GM21526 (cell line): ENCODE measurements around the gene GRM7.

Experiments
- ATAC-seq: cut with Tn5 transposase; IDR thresholded peaks from one replicate; pipeline ENCODE4 v1.9.1; 2021; ENCODE audit warnings: moderate library complexity; ENCODE audit not compliant: unreplicated experiment, low FRiP score

GRM7 gene

DNA sequence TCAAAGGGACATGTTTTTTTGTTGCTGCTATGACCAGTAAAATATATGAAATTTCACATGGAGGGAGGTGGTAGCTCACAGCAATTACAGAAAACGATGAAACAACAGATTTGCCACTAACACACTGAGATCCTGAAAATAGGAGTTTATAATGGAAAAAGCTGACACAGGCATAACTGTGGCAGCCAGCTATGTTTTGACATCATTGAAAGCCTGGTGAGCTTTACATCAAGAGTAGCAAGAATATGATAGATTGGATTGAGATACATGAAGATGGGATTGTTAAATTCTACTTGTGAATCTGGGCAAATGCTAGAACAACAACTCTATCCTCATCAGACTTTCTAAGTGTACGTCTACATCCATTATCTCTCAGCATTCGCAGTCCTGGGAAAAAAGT lies 760.7 kb downstream of the GRM7 start:
- no peak for ATAC-seq

DNA sequence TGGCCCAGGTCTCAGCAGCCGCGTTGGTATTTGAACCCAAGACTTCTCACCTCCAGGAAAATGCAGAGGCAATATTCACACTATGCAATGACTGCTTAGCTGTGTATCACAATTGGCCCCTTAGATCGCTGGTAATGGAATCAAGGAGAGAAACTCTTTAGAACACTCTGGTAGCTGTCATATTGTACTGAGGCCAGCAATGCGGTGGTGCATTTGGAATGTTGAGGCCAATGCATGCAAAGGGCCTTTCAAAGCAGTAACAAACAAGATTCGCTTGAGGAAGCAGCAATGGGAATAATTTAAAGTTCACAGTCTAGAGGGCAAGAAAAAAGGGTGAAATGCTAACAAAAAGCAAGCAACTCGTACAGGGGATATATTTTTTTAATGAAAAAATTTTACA lies 764.1 kb downstream of the GRM7 start:
- ATAC-seq, result no peak

DNA sequence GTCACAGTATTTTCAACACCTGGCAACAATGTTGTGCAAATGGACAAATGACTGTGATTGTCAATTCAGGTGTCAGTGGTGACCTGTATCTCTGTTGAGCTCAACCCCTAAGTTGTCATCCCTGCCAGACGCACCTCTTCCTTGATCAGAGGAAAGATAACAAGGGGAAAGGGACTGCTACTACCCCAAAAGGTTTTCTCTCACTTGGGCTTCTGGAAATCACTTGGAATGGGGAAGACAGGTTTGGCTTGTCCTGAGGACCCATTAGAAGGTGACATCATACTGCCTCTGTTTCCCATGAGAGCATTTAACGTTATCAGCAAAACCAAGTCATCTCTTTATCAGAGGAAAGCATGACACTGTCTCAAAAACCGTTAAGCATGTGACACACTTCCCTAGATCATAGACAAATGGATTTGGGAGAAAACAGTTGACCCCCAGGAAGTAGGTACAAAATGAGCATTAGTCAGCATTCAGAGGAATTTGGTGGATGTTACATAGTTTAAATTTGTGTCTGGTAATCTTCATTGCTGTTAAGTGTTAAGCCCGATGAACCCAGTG lies 769.5 kb downstream of the GRM7 start:
- ATAC-seq, result no peak

DNA sequence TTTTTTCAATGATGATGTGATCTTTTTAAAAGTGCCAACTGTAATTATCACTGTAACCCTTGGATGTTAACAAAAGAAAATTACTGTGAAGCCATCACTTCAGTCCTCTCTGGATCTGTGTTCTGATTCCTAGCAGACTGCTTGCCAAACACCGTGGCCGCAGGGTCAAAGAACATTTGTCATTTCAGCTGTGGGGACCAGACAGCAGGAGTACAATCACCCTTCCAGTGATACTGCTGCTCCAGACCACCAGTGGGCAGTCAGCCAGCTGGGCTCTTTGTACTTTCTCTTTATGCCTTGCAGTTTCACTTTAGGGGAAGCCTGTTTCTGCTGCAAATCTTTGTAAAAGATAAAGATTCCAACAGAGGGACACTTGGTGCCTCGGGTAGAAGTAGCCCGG lies 770.0 kb downstream of the GRM7 start:
- no peak for ATAC-seq

DNA sequence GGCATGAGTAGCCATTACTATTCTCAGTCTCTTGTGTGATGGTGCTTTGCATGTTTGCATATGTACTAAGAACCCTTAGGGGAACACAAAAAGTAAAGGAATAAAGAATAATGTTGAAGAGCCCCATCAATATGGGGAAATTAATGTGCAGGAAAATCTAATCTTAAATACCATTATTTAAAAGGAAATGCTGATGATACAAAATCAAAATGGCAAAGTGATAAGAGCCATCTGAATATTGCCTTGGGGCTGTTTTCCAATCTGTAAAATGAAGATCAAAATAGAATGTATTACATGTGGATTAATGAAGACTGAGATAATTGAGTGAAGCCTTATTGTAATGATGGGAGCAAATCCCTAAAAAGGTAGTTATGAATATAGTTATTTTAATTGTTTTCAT lies 771.4 kb downstream of the GRM7 start:
- ATAC-seq, result no peak

DNA sequence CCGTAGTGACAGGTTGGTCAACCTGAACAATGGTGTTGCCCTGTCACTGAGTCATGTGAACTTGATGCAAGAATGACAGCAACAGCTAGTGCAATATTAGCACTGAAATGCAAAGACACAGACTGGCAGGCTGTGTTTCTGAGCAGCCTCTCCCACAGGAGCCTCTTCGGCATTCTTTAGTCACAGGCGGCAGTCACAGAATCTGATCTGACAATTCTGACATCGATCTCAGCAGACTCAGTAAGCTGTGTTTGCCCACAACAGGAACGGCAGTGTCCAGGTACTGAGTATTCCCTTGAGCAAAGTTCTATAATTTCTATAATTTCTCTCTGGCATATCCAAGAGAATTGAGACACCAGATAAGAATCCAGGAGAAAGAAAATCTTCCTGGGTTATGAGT lies 776.8 kb downstream of the GRM7 start:
- ATAC-seq, result no peak

DNA sequence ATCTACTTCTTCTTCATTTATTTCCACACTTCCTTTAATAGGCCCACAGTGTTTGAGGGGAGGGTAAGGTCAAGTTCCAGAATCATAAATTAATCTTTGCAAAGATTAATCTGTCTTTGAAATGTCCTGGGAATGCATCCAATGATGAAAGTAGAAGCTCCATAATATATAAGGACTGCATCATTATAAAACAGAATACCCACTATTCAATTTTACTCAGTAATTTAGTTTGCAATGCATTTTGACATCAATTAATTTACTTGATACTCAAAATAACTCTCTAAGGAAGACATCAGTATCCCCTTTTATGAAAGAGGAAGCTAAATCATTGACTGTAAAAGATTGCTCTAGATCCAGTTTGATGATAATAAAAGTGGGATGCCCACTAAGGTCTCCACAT lies 777.2 kb downstream of the GRM7 start:
- no peak for ATAC-seq

DNA sequence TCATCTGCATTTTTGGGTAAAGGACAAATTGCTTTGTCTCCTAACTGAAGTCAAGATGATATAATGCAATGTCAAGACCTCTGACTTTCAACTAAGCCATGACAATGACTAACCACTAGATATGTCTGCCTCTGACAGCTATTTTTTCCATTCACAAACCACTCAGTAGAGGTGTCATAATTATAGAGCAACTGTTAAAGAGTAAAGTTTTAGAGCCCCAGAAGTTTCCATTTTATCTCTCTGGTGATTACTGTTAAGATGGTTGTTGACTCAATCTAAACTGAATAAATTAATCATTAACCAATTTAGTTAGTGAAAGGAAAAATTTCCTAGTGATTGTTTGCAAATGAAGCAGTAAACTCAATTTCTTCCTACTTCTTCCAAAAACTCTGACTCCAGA lies 779.9 kb downstream of the GRM7 start:
- ATAC-seq, result no peak

DNA sequence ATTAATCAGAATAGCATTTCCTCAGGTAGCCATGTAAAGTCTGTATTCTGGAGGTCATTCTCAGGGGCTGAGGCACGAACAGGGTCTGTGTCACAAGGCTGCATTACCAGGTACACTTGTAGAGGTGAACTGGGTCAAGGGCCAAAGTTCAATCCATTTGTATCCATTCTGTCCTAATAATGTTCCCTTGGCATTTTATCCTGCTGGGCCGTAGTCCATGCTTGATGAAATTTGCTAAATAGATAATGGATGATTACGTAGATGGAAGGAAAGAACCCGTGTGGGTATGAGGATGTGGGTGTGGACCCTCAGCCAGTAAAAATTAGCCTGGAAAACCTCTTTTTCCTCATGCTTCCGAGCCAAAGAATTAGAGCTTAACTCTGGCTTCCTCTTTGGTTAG lies 785.9 kb downstream of the GRM7 start:
- no peak for ATAC-seq

DNA sequence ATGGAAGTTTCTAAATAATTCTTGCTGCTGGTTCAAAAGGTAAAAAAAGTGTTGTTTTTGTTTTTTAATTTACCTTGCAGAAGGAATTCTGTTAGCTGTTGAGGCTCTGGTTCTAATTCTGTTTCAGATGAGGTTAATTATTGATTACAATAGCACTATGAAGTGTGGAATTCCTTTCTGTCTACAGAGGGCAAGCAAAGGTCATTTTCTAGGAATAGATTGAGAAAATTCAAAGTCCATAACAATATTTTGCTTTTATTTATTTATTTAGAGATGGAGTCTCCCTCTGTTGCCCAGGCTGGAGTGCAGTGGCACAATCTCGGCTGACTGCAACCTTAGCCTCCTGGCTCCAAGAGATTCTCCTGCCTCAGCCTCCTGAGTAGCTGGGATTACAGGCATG lies 789.6 kb downstream of the GRM7 start:
- ATAC-seq, result no peak

DNA sequence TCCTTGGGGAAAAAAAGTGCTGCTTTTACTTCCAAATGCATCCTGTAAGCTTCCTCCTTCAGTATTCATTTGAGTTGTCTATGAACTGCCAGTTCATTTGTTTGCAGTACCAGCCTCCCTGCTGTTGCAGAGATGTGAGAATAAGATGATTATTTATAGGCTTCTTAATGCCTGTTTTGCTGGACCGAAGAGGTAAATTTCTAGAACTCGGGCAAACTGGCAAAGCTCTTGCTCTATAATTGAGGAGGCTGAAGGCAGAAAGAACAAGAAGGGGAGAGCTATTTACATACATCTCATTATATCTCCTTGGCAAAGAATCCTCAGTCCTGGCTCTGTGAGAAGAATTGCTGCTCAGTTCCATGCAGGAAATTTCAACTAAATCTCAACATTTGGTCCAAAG lies 790.4 kb downstream of the GRM7 start:
- ATAC-seq, result no peak

DNA sequence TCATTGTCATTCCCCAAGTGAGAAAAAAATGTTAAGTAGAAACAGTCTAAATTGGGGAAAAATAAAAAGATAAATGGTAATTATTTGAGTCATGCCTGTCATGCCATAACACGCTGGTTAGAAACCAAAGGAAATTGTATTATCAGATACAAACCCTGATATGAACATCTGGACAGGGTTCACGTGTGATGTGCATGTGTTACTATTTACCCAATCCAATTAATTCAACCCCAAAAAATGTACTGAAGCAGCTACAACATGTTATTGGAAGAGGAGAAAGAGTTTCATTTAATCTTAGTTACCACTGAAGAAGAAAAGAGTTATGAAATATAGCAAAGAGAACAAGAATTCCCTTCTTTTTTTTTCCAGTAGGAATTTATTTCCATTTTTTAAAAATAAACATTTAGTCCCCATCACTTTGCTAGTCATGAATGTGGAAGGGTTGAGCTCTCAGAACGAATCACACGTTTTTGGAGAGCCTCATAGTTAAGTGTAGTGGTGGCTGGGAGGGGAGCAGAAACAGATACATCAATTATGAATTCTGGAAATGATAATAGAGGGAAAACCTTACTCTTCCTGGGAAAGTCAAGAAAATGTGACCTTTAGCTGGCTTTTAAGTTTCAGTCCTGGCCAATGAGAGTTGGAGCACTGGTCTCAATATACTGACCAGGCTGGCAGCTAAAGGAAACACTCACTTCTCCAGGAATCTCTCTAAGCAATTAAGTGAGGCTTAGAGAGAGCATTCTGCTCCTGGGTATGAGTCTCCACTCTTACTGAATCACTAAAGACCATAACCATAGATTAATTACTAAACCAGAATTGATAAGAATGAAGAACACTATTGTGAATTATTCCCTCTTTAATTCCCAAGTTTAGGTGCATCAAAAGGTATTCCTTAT lies 796.5 kb downstream of the GRM7 start:
- no peak for ATAC-seq

DNA sequence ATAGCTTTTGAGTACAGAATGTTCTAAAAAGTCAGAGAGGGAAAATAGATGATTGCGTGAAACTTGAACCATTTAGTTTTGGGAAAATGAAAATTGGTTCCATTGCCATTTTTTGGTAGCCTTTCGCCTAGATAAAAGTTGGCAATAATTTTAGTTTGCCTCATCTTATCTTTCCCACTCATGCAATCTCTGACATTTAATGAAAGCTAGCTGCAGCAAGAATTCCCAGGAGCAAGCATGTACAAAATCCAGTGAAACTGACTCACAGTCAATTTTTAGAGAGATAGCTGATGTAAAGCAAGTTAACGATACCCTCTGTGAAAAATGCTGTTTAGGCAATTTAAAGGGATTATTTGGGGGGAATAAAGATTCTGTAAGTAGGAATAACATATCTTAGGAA lies 797.4 kb downstream of the GRM7 start:
- ATAC-seq, result no peak

DNA sequence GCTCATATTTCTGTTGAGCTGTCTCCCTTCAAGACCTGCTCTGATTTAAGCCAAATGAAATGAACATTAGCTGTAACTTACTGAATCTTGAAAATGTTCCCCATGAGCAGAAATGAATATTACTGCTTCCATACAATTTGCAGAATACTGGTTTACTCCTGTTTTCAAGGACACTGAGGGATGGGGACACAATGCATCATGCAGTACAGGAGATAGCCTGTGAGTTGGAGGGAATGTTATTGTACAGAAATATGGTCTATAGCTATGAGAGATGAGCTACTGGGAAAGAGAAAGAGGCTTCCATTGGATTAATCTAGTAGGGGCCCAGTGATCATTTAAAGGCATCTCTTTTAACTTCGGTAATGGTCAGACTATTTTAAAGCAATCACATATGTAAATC lies 798.2 kb downstream of the GRM7 start:
- ATAC-seq, result no peak

DNA sequence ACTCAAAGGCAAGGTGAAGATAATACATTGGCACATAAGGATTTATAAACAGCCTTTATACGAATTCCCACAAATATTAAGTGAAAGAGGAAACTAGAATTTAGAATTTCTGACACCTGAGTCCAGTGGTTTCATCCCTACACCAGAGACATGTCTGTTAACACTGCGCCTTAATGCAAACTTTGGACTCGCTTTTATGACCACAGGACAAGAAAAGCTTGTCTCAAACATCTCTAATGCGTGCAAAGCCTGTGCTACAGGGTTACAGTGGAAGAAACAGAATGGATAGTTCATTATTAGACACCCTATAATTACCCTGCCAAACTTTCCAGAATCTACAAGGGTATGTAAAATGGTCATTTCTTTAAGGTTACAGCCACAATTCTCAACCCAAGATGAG lies 802.9 kb downstream of the GRM7 start:
- no peak for ATAC-seq

DNA sequence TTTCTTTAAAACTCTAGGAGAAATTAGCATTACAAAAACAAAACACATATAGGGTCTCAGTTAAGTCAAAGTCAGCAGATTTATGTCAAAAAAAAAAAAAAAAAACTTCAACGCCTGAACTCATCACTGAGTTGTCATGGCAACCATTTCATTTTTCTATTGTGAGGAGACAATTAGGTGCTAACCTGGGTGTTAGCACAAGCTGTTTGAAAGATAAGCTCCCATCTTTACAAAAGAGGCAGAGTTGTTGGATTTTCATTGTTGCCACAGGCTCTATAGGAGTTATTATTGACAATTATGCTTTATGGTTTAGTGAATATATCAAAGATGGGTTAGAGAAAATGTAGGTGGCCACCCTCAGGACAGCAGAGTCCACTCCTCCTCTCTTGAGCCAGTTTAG lies 806.9 kb downstream of the GRM7 start:
- no peak for ATAC-seq

DNA sequence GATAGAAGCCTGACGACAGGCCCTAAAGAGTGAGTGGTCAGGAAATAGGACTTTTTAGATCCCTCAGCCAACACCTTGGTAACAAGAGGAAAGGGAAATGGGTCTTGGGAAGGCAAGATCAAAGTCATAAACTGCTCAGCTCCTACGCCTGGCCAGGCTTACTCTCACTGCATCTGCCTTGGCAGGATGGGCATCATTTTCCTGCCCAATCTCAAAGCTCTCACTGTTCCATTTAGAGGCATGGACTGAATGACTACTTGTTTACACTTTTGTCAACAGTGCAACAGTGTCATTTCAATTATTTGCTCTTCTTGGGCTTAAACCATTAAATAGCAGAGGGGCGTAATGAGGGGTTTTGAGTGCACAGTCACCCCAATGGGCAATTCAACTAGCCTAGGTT lies 808.7 kb downstream of the GRM7 start:
- ATAC-seq, result no peak

DNA sequence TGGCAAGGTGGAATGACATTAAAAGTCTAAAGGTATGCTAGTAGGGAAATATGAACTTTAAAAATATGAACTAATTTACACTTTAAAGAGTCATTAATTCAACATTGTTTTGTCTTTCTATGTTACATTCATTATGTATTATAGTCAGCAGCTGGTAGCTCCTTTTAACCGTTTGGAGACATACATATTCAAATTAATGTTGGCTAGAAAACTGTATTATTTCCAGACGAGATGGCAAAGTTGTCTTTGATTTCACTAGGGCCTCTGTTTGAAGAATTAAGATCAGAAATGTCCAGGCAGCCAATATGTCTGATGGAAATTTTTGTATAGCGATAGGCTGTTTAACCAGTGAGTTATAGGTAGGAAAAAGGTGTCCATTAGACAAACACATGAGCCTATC lies 817.6 kb downstream of the GRM7 start:
- no peak for ATAC-seq

DNA sequence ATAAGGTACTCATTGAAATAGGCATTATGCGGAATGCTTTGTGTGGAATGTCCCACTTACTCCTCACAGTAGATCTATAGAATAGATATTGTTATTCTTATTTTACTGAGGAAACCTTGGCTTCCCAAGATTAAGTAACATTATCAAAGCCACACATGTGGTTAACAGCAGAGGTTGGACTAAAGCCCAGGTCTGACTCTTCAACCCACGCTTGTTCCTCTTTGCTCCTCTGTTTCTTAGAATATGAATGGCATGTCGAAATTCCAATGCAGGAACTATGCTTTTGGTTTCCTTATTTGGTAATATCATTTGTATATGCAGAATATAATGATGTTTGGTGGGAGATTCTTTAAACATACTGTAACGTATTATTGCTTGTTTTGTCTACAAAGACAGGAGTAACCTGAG lies 821.9 kb downstream of the GRM7 start:
- ATAC-seq, result no peak

DNA sequence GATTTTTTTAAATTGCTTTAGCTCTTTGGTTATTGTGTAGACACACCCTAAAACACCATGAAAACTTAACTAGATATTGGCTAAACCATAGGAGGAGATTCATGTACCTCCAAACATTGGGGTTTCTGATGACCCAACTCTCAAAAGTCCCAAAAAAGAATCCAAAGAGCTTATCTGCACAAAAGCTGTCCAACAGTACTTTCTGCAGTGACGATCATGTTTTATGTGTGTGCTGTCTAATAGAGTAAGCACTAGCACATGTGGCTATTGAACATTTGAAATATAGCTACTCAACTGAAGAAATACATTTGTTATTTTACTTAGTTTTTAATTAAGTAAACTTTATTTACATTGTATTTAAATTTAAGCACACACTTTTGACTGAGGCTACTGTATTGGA lies 822.5 kb downstream of the GRM7 start:
- ATAC-seq, result no peak

DNA sequence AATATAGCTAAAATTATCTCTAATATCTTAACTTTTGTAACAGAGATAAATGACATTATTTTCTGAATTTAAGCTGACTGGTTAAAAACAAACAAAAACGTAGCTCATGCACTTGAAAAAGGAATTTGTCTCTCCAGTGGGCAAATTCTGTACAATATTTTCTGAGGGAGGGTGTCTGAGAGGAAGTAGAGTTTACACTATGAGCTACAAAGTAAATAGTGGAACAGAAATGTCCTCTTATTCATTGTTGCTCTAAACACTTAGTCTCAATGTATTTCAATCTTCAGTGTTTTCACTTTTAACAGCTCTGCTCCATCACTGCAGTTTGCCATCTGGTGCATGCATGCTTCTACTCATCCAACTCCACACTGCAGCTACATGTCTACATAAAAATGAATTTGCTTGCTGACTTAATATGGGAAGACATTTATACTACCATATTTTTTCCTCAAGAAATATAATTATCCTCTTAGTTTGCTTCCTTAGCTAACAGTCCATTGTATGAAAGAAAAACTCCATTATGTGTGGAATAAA lies 823.3 kb downstream of the GRM7 start:
- no peak for ATAC-seq
